Activated T-cell treated with anti-CD3 and anti-CD28 coated beads for 4 hours (primary cell): Measurements from ENCODE around the gene SNX24.
"Not testable (repeated sequence)": the region's sequence is repeated elsewhere in the genome, so short reads cannot be mapped to it uniquely, and the experiment has no call there.

Source experiments
- DNase-seq: peaks from one replicate; pipeline ENCODE4 v3.0.0-alpha.2; 2020

SNX24 gene, protein sequence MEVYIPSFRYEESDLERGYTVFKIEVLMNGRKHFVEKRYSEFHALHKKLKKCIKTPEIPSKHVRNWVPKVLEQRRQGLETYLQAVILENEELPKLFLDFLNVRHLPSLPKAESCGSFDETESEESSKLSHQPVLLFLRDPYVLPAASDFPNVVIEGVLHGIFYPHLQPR

GRCh38 chr5:122845229-122846050, at the start of gene SNX24:
Gene SNX24, plus strand, starts transcription at chr5:122845613. Its CDS starts 21 bp downstream, at chr5:122845634.
- peak; percentile 41 for DNase-seq

DNA sequence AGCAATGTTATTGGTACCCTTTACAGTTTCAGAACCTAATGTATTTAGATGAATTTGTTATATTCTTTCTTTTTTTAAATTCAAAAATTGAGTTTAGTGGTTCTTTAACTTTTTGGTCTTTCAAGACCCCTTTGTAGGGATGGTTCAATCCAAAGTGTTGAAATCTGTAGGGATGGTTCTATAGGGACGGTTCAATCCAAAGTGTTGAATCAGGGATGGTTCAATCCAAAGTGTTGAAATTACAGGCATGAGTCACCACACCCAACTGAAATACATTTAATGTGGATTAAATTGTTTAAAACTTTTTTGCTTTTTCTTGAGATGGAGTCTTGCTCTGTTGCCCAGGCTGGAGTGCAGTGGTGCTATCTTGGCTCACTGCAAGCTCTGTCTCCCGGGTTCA, 39.9 kb upstream of the SNX24 start:
- no peak for DNase-seq

- DNase-seq: no peak
Measured at GRCh38 chr5:122810405-122810804, 35.0 kb upstream of the SNX24 start.

DNA sequence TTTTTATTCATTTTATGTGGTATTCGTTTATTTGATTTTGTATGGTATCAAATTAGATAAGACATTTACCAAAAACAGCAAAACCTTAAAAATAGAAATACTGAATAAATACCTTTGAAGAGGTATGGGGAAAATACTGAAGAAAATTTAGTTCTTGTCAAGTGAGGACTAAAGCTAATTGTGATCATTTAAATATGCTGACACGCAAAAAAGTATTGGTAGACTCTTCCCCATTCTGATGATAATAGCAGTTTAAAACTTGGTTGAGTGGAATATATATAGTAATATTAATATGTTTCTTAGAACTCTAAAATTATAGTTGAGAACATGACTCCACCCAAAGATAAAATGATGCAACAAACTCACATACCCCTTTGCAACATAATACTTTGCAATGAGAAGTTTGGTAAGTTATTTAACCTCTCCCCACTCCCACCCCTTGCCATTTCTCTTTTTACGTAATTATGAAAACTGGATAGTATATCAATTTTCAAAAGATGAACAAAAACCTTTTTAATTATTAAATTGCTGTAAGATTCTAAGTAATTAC, 30.1 kb upstream of the SNX24 start:
- DNase-seq: no peak

DNA sequence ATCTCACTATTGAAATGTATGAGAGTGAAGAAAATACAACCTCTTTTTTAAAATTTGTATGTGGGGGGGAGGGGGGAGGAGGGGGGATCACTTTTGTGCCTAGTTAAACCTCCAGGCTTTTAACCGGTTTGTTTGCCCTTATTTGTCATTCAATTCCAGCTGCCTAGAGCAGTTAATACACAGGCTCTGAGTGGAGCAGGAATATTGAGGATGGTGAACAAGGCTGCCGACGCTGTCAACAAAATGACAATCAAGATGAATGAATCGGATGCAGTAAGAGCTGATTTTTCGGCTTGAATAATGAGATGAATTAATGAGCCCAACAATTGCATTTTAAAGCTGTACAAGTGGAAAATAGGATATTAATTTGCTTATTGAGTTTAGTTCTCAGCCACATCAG, 28.7 kb upstream of the SNX24 start:
- DNase-seq: no peak

DNA sequence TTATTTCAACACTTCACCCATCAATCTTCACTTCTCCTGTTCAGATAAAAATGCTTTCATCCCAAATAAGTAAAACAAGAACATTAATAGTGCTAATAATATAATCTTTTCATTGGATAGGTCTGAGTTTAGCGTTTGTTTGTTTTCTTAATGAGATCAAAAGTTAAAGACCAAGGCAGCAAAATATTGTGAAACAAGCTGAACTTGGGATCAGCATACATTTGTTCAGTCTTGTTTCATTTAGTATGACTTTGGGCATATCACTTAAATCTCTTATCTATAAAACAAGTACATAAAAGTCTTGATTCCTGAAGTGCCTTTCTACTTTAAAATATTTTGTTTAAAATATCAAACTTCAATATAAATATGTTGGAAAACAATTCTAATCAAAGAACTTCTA, 13.4 kb upstream of the SNX24 start:
- DNase-seq: no peak

- DNase-seq: no peak
Measured at GRCh38 chr5:122835681-122836080, 9.7 kb upstream of the SNX24 start.

DNA sequence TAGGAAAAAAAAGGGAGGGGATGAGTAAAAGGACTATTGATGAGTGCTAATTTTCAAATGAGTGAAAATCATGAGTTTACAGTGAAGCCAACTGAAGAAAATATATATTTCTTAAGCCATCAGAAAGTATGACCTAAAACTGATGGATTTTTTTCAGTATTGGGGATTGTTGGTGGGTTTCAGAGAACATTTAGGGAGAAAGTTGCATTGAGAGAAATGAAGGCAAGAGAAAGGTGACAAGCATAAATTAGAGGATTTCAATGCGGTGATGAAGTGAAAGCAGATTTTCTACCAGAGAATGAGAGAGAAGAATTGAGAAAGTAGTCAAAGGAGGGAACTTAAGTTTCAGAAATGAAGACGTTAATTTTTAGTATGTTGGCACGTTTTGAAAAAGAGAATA, 8.5 kb upstream of the SNX24 start:
- no peak for DNase-seq

GRCh38 chr5:122839731-122840130, 5.7 kb upstream of the SNX24 start:
- DNase-seq: no peak

DNA sequence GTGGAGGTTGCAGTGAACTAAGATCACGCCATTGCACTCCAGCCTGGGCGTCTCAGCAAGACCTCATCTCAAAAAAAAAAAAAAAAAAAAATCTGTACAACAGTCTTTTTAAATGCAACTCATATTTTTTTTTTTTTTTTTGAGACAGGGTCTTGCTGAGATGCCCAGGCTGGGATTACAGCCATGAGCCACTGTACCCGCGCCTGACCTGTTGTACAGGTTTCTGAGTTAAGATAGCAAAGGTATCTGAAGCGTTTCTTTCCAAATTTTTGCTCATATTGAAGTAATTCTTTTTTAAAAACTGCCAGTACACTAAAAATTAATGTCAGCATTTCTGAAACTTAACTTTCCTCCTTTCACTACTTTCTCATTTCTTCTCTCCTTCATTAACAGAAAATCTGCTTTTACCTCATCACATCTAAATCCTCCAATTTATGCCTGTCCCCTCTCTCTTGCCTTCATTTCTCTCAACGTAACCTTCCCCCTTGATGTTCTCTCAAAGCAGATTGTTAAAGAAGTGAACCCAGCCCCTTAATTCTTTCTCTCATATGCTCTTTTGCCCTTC, 3.3 kb upstream of the SNX24 start:
- no peak for DNase-seq

DNA sequence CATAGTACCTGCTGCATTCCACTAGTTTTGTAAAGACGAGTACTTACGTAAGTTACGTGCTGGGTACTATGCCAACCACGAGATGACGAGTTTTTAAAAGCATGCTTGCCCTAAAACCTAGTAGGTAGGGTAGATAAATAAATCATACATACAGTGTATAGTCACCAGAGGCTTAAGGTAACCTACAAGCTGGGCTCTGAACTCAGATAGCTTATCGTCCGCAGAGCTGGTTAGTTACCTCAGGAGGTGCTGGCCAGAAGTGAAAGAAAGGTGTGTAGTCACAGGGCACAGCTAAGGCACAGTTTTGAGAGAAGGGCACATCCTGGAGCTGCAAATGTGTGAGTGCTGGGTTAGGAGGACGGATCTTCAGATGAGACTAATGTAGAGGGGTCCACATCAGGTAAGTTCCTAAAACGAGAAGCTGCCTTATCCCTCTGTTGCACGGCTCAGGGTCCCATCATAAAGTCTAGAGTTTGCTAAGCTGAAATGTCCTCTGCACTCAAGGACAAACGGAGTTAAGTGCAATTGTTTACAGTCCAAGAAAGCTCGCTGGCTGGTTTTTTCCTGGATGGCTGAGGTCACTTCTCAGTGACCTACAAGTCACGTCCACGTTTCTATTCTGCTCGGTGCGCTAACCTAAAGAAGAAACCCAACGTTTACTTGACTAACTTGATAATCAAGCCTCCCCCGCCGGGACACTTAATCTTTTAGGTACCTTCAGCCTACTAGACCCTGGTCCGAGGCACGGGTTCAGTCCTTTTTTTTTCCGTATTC, 1.1 kb upstream of the SNX24 start:
- DNase-seq: no peak

GRCh38 chr5:122844910-122845228, 544 bp upstream of the SNX24 start:
- DNase-seq: no peak

DNA sequence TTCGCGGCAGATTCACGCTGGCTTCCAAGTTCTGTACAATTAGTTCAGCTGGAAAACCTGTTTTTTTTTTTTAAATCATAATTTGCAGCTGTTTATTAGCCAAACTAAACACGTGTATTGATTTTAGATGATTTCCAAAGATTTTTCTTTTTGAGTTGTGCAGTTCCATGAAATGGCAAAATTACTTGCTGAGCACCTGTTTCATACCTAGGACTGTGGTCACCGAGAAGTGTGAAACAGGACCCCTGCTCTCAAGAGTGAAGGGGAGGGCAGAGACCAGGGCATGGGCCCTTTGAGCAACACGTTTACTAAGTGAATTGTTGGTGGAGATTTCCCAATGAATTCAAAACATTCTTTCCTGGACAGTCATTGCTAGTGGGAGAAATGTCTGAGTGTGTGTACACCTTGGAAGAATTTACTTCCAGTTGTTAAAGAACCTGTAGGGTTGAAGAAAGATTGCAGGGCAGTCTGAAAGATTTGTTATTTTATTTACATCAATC, 688 bp downstream of the SNX24 start:
- DNase-seq: no peak

GRCh38 chr5:122847687-122848081, 2.3 kb downstream of the SNX24 start:
- DNase-seq: no peak

- no peak for DNase-seq
Measured at GRCh38 chr5:122849771-122850170, 4.4 kb downstream of the SNX24 start.

DNA sequence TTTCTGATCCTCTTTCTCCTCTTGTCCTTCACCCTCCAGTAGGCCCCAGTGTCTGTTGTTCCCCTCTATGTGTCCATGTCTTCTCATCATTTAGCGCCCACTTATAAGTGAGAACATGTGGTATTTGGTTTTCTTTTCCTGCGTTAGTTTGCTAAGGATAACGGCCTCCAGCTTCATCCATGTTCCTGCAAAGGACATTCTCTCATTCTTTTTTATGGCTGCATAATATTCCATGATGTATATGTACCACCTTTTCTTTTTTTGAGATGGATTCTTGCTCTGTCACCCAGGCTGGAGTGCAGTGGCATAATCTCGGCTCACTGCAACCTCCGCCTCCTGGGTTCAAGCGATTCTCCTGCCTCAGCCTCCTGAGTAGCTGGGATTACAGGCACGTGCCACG, 12.1 kb downstream of the SNX24 start:
- DNase-seq: not testable (repeated sequence)

DNA sequence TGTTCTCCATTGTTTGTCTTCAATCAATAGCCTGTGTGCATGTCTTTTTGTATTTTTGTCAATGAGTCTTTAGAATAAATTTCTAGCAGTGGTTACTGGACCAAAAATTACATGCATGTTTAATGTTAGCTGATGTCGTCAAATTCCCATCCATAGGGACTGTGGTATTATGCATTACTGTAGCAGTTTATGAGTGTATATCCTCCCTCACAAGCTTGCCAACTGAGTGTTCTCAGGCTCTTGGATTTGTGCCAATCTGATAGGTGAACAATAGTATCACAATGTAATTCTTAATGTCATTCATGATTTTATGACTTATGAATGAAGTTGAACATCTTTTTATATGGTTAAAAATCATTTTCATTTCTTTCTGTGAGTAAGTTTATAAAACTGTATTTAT, 13.0 kb downstream of the SNX24 start:
- no peak for DNase-seq

DNA sequence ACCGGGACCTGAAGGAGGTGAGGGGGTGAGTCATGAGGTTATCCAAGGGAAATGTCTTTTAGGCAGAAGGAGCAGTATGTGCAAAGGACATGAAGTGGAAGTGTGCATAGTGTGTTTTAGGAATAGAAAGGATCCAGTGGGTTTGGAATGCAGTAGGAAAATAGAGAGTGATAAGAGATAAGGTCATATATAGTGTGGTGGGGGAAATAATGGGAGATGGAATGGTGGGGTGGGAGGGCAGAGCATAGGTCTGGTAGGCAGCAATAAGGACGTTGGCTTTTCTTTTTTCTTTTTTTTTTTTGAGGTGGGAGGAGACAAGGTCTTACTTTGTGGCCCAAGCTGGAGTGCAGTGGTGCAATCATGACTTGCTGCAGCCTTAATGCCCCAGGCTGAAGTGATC, 17.8 kb downstream of the SNX24 start:
- no peak for DNase-seq

DNA sequence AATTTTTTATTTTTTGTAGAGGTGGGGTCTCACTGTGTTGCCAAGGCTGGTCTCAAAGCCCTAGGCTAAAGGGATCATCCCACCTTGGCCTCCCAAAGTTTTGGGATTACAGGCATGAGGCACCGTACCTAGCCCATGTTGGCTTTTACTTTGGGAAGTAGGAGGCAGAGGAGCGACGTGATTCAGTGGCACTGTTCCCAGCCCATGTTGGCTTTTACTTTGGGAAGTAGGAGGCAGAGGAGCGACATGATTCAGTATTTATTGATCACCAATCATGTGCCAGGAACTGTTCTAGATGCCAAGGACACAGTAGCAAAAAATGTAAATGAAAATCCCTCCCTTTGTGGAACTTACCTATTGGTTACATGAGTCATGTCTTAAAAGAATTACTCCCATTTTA, 18.3 kb downstream of the SNX24 start:
- no peak for DNase-seq

DNA sequence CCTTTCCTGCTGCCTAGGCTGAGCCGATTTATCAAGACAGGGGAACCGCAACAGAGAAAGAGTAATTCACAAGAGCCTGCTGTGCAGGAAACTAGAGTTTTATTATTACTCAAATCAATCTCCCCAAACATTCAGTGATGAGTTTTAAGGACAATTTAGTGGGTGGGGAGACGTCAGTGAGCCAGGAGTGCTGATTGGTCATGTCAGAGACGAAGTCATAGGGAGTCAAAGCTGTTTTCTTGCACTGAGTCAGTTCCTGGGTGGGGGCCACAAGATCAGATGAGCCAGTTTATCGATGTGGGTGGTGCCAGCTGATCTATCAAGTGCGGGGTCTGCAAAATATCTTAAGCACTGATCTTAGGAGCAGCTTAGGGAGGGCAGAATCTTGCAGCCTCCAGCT, 19.0 kb downstream of the SNX24 start:
- no peak for DNase-seq

- no peak for DNase-seq
Measured at GRCh38 chr5:122864842-122865241, 19.4 kb downstream of the SNX24 start.

GRCh38 chr5:122870219-122870856, 24.9 kb downstream of the SNX24 start:
- no peak for DNase-seq

DNA sequence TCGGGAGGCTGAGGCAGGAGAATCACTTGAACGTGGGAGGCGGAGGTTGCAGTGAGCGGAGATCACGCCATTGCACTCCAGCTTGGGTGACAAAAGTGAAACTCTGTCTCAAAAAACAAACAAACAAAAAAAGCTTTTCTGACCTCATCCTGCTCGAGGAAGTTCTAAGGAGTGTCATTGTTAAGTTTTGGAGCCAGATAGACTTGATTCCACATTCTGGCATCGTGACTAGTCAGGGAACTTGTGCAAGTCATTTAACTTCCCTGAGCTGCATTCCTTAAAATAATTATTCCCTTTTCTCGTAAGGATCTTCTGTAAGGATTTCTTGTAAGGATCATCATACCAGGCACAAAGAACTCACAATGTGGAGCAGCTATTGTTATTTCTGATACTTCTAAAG, 26.2 kb downstream of the SNX24 start:
- DNase-seq: no peak
